Chondrocyte (in vitro differentiated cells): ENCODE measurements around the gene ADAMTS13. TPM values are rescaled to one million over a fixed set of nuclear protein-coding genes. Genes with fewer than 3 reads are reported as not detected.

Source experiments
- DNase-seq: peaks from one replicate; pipeline ENCODE4 v3.0.0; 2021; ENCODE audit warnings: mixed read lengths, low spot score
- H3K27ac Mint-ChIP-seq: one replicate; pipeline ENCODE4 v1.8.0; 2021; ENCODE audit warnings: mild to moderate bottlenecking, moderate library complexity, mixed read lengths; ENCODE audit not compliant: unreplicated experiment
- H3K27me3 Mint-ChIP-seq: 2 replicates; pipeline ENCODE4 v1.8.0; 2021; ENCODE audit warnings: low read depth, mixed read lengths
- H3K36me3 Mint-ChIP-seq: 2 replicates; pipeline ENCODE4 v1.8.0; 2021; ENCODE audit warnings: low read depth, mixed read lengths
- H3K4me1 Mint-ChIP-seq: 2 replicates; pipeline ENCODE4 v1.8.0; 2021; ENCODE audit warnings: low read depth, mild to moderate bottlenecking, mixed read lengths
- H3K4me3 Mint-ChIP-seq: one replicate; pipeline ENCODE4 v1.8.0; 2021; ENCODE audit warnings: mild to moderate bottlenecking, moderate library complexity, mixed read lengths; ENCODE audit not compliant: unreplicated experiment
- H3K9me3 Mint-ChIP-seq: 2 replicates; pipeline ENCODE4 v1.8.0; 2021; ENCODE audit warnings: low read depth, mixed read lengths
- CTCF ChIP-seq: fragments of 200-600 bp; sonication (generic); IDR thresholded peaks from 2 replicates; pipeline ENCODE4 v1.5.0; 2021; ENCODE audit warnings: antibody characterized with exemption, mild to moderate bottlenecking, moderate library complexity
- total RNA-seq: library from RNA; stranded (reverse); gene quantifications from 3 replicates; pipeline ENCODE4 v1.2.1, GENCODE V29; 2021

ADAMTS13 gene
- total RNA-seq, 1 donor from 2014 or later: 5.7 TPM

GRCh38 chr9:133406480-133407307 lies 15.5 kb upstream of the ADAMTS13 start:
- Mint-ChIP-seq H3K36me3 (peaks cover 17% of the 10 kb centered on the region), H3K4me1 (no peaks in the 10 kb centered on the region), H3K9me3 (no peaks in the 10 kb centered on the region), H3K27me3 (no peaks in the 10 kb centered on the region), H3K4me3 (no peak overlapping the region), H3K27ac (no peak overlapping the region)
- TF ChIP-seq CTCF: peak; percentile 91
- no peak for DNase-seq

- Mint-ChIP-seq H3K27me3 (no peaks in the 10 kb centered on the region), H3K36me3 (peaks cover 23% of the 10 kb centered on the region), H3K27ac (no peak overlapping the region), H3K4me3 (no peak overlapping the region), H3K9me3 (no peaks in the 10 kb centered on the region), H3K4me1 (no peaks in the 10 kb centered on the region)
- TF ChIP-seq CTCF: no peak
- DNase-seq: no peak
Measured at GRCh38 chr9:133408042-133408441, 14.1 kb upstream of the ADAMTS13 start.

- Mint-ChIP-seq H3K27ac (no peak overlapping the region), H3K4me3 (no peak overlapping the region), H3K27me3 (no peaks in the 10 kb centered on the region), H3K4me1 (peaks cover 33% of the 10 kb centered on the region), H3K9me3 (no peaks in the 10 kb centered on the region), H3K36me3 (peaks cover 20% of the 10 kb centered on the region)
- no peak for DNase-seq
- TF ChIP-seq CTCF: no peak
Measured at GRCh38 chr9:133415170-133415569, 7.0 kb upstream of the ADAMTS13 start.

GRCh38 chr9:133417541-133418461 lies 4.4 kb upstream of the ADAMTS13 start, which contains the start of gene REXO4:
Gene REXO4 (minus strand): TSS chr9:133418010. CDS start chr9:133417844, 166 bp downstream.
- no peak for TF ChIP-seq CTCF
- Mint-ChIP-seq H3K36me3 (peaks cover 10% of the 10 kb centered on the region), H3K4me1 (peaks cover 33% of the 10 kb centered on the region), H3K4me3 (peak within 1 kb of the TSS; percentile 91), H3K27me3 (no peaks in the 10 kb centered on the region), H3K27ac (peak within 1 kb of the TSS; percentile 91), H3K9me3 (no peaks in the 10 kb centered on the region)
- no peak for DNase-seq

- no peaks in the 10 kb centered on the region for H3K9me3 Mint-ChIP-seq
- H3K4me3 Mint-ChIP-seq: peak overlapping the region; percentile 91
- no peak overlapping the region for H3K27ac Mint-ChIP-seq
- TF ChIP-seq CTCF: no peak
- no peaks in the 10 kb centered on the region for H3K27me3 Mint-ChIP-seq
- peaks cover 6% of the 10 kb centered on the region for H3K36me3 Mint-ChIP-seq
- no peak for DNase-seq
- H3K4me1 Mint-ChIP-seq: peaks cover 33% of the 10 kb centered on the region
Measured at GRCh38 chr9:133419005-133419404, 3.2 kb upstream of the ADAMTS13 start.
